Mesenchymal stem cell (in vitro differentiated cells and primary cell): ENCODE measurements around the gene THEM4.
"Not testable (repeated sequence)": the region's sequence is repeated elsewhere in the genome, so short reads cannot be mapped to it uniquely, and the experiment has no call there.

Experiments
- DNase-seq: peaks from one replicate; pipeline ENCODE4 v3.0.0-alpha.2; 2013
- H2AFZ ChIP-seq: one replicate; pipeline ENCODE4 v1.6.1; 2013; ENCODE audit warnings: low read depth, mild to moderate bottlenecking, control low read depth, inconsistent platforms, low read length, moderate library complexity
- H2AK5ac ChIP-seq: 2 replicates; pipeline ENCODE4 v1.6.1; 2013; ENCODE audit warnings: low read length, moderate library complexity, mild to moderate bottlenecking, inconsistent platforms; ENCODE audit not compliant: severe bottlenecking
- H2BK120ac ChIP-seq: one replicate; pipeline ENCODE4 v1.6.1; 2013; ENCODE audit warnings: low read depth, mild to moderate bottlenecking, inconsistent platforms, low read length, moderate library complexity
- H2BK12ac ChIP-seq, 2 experiments: one replicate each; pipeline ENCODE4 v1.6.1; 2013; ENCODE audit warnings: inconsistent platforms in 2 of 2, low read length in 2 of 2, mild to moderate bottlenecking in 2 of 2, moderate library complexity in 2 of 2, control low read depth in 1 of 2
- H2BK15ac ChIP-seq: one replicate; pipeline ENCODE4 v1.6.1; 2013; ENCODE audit warnings: mild to moderate bottlenecking, low read depth, inconsistent platforms; ENCODE audit not compliant: poor library complexity, severe bottlenecking
- H2BK5ac ChIP-seq: 2 replicates; pipeline ENCODE4 v1.6.1; 2013; ENCODE audit warnings: low read depth, mild to moderate bottlenecking, low read length, control low read depth, inconsistent platforms; ENCODE audit not compliant: poor library complexity, severe bottlenecking
- H3K14ac ChIP-seq, 2 experiments: one replicate each; pipeline ENCODE4 v1.6.1; 2013; ENCODE audit warnings: inconsistent platforms in 2 of 2, low read length in 2 of 2, control low read depth in 1 of 2, mild to moderate bottlenecking in 1 of 2, moderate library complexity in 1 of 2
- H3K18ac ChIP-seq, 2 experiments: one replicate each; pipeline ENCODE4 v1.6.1; 2013; ENCODE audit warnings: inconsistent platforms in 2 of 2, low read length in 2 of 2, control low read depth in 1 of 2, low read depth in 1 of 2, mild to moderate bottlenecking in 1 of 2
- H3K23ac ChIP-seq, 2 experiments: one replicate each; pipeline ENCODE4 v1.6.1; 2013; ENCODE audit warnings: inconsistent platforms in 2 of 2, low read length in 2 of 2, mild to moderate bottlenecking in 2 of 2, moderate library complexity in 2 of 2, control low read depth in 1 of 2
- H3K27ac ChIP-seq: 2 replicates; pipeline ENCODE4 v1.5.1; 2013; ENCODE audit warnings: mild to moderate bottlenecking, moderate library complexity, low read length, control low read depth, inconsistent platforms; ENCODE audit not compliant: poor library complexity, severe bottlenecking
- H3K27me3 ChIP-seq, 2 experiments: 2 replicates each; pipeline versions ENCODE4 v1.6.1 to v1.7.0; 2013; ENCODE audit warnings: low read length in 2 of 2, mild to moderate bottlenecking in 2 of 2, moderate library complexity in 2 of 2, control low read depth in 1 of 2, inconsistent platforms in 1 of 2; ENCODE audit not compliant: control insufficient read depth in 1 of 2, insufficient read depth in 1 of 2
- H3K36me3 ChIP-seq, 2 experiments: 2 replicates each; pipeline versions ENCODE4 v1.6.1 to v1.7.0; 2013; ENCODE audit warnings: low read length in 2 of 2, control low read depth in 1 of 2, inconsistent platforms in 1 of 2, low read depth in 1 of 2, mild to moderate bottlenecking in 1 of 2; ENCODE audit not compliant: insufficient read depth in 2 of 2, control insufficient read depth in 1 of 2
- H3K4ac ChIP-seq, 2 experiments: one replicate each; pipeline ENCODE4 v1.6.1; 2013; ENCODE audit warnings: inconsistent platforms in 2 of 2, low read length in 2 of 2, mild to moderate bottlenecking in 2 of 2, moderate library complexity in 2 of 2, control low read depth in 1 of 2, low read depth in 1 of 2
- H3K4me1 ChIP-seq: 2 replicates; pipeline ENCODE4 v1.6.1; 2013; ENCODE audit warnings: low read depth, low read length, control low read depth; ENCODE audit not compliant: control insufficient read depth, insufficient read depth
- H3K4me2 ChIP-seq: 2 replicates; pipeline ENCODE4 v1.6.1; 2013; ENCODE audit warnings: low read length, mild to moderate bottlenecking, inconsistent platforms; ENCODE audit not compliant: poor library complexity, severe bottlenecking
- H3K4me3 ChIP-seq, 2 experiments: 2 replicates each; pipeline versions ENCODE4 v1.5.1 to v1.7.0; 2013; ENCODE audit warnings: low read length in 2 of 2, mild to moderate bottlenecking in 2 of 2, control low read depth in 1 of 2, low read depth in 1 of 2; ENCODE audit not compliant: insufficient read depth in 1 of 2
- H3K79me1 ChIP-seq: replicated peaks from 2 replicates; pipeline ENCODE4 v1.6.1; 2013; ENCODE audit warnings: mild to moderate bottlenecking, control low read depth, low read length, inconsistent platforms; ENCODE audit not compliant: poor library complexity, severe bottlenecking
- H3K9ac ChIP-seq: 2 replicates; pipeline ENCODE4 v1.7.0; 2013; ENCODE audit warnings: mild to moderate bottlenecking, low read length, moderate library complexity
- H3K9me3 ChIP-seq: 2 replicates; pipeline ENCODE4 v1.7.0; 2013; ENCODE audit warnings: mild to moderate bottlenecking, low read length; ENCODE audit not compliant: control insufficient read depth
- H4K8ac ChIP-seq: one replicate; pipeline ENCODE4 v1.6.1; 2013; ENCODE audit warnings: inconsistent platforms, mild to moderate bottlenecking, low read length, moderate library complexity
- H4K91ac ChIP-seq: one replicate; pipeline ENCODE4 v1.6.1; 2013; ENCODE audit warnings: mild to moderate bottlenecking, low read length, inconsistent platforms
- WGBS: methylation state at CpG from one replicate; pipeline ENCODE4 v1.1.7; 2013; ENCODE audit warnings: mixed read lengths; 5-methylcytosine and 5-hydroxymethylcytosine counted together

THEM4 gene

GRCh38 chr1:151907363-151908139 is 1.8 kb downstream of the THEM4 start:
- Histone ChIP-seq H3K79me1 (peaks cover 15% of the 10 kb centered on the region), H4K91ac (no peak overlapping the region), H3K18ac (no peak overlapping the region), H3K4me3 (peak overlapping the region in 1 of 2 experiments; percentile 92), H3K4me1 (peaks cover 9% of the 10 kb centered on the region), H2BK15ac (no peak overlapping the region), H3K27ac (no peak overlapping the region), H2BK5ac (no peak overlapping the region), H3K9me3 (no peaks in the 10 kb centered on the region), H3K14ac (no peak overlapping the region), H4K8ac (no peak overlapping the region), H3K4me2 (no peak overlapping the region), H2AFZ (no peak overlapping the region), H2BK12ac (no peak overlapping the region), H3K23ac (no peak overlapping the region), H3K36me3 (peaks cover 14% of the 10 kb centered on the region in 2 experiments), H3K27me3 (no peaks in the 10 kb centered on the region), H3K4ac (no peak overlapping the region), H2AK5ac (no peak overlapping the region), H2BK120ac (no peak overlapping the region), H3K9ac (peak overlapping the region; percentile 99)
- no peak for DNase-seq
- 89% methylated on average over 7 of the region's 9 CpGs for WGBS

DNA sequence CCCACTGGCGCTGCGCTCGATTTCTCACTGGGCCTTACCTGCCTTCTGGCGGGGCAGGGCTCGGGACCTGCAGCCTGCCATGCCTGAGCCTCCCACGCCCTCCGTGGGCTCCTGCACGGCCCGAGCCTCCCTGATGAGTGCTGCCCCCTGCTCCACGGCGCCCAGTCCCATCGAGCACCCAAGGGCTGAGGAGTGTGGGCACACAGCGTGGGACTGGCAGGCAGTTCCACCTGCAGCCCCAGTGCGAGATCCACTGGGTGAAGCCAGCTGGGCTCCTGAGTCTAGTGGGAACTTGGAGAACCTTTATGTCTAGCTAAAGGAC is 3.0 kb downstream of the THEM4 start:
- Histone ChIP-seq H3K36me3 (peaks cover 14 to 17% of the 10 kb centered on the region in 2 experiments), H3K79me1 (peaks cover 18% of the 10 kb centered on the region), H4K8ac (peak overlapping the region; percentile 6)
- H3K9me3 ChIP-seq, H2AFZ ChIP-seq, H3K4me1 ChIP-seq, H2BK5ac ChIP-seq, H4K91ac ChIP-seq, H2BK12ac ChIP-seq, H3K4me3 ChIP-seq, H3K18ac ChIP-seq, DNase-seq, H3K27ac ChIP-seq, H3K27me3 ChIP-seq, H3K9ac ChIP-seq, H3K14ac ChIP-seq, H2AK5ac ChIP-seq, H2BK15ac ChIP-seq, H2BK120ac ChIP-seq, H3K23ac ChIP-seq, H3K4ac ChIP-seq, H3K4me2 ChIP-seq: not testable (repeated sequence)
- WGBS: 99% methylated on average over 14 of the region's 14 CpGs

GRCh38 chr1:151905443-151906323 is 3.6 kb downstream of the THEM4 start:
- 76% methylated on average over 20 of the region's 22 CpGs for WGBS
- Histone ChIP-seq H3K9ac (peak overlapping the region; percentile 62), H3K9me3 (peaks cover 12% of the 10 kb centered on the region), H4K8ac (peak overlapping the region; percentile 63), H3K79me1 (peaks cover 20% of the 10 kb centered on the region), H3K27ac (peak overlapping the region; percentile 24), H3K4me3 (peak overlapping the region in 1 of 2 experiments; percentile 19), H3K18ac (peak overlapping the region in 1 of 2 experiments; percentile 64), H3K36me3 (peaks cover 14 to 17% of the 10 kb centered on the region in 2 experiments)
- not testable (repeated sequence) for H2BK5ac ChIP-seq, H3K4me1 ChIP-seq, H3K14ac ChIP-seq, H2BK120ac ChIP-seq, H2AK5ac ChIP-seq, H4K91ac ChIP-seq, H3K23ac ChIP-seq, H3K4ac ChIP-seq, H3K27me3 ChIP-seq, H2BK12ac ChIP-seq, H3K4me2 ChIP-seq, H2AFZ ChIP-seq, H2BK15ac ChIP-seq
- DNase-seq: peak; percentile 30

DNA sequence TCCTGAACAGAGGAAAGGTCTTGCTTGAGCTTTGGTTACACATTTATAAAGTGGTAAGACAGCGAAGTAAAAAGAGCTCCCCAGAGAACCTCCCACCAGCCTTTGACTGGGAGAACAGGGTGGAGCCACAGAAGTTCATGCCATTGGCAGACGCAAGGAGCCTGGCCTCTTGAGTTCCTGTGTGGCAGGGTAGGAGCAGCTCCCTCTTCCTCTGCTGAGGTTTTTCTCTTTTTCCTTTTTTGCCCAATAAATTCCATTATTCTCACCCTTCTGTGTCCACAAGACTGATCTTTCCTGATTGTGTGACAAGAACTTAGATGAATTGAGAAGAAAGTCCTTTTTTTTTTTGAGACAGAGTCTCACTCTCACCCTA is 4.3 kb downstream of the THEM4 start:
- 80% methylated on average over 2 of the region's 2 CpGs for WGBS
- no peak overlapping the region for H3K18ac ChIP-seq
- peaks cover 14 to 17% of the 10 kb centered on the region in 2 experiments for H3K36me3 ChIP-seq
- no peak overlapping the region for H2BK12ac ChIP-seq
- no peak overlapping the region for H2BK120ac ChIP-seq
- H3K4me2 ChIP-seq: no peak overlapping the region
- H3K14ac ChIP-seq: no peak overlapping the region
- peaks cover 20% of the 10 kb centered on the region for H3K79me1 ChIP-seq
- no peak overlapping the region for H4K8ac ChIP-seq
- H3K9me3 ChIP-seq: peaks cover 16% of the 10 kb centered on the region
- peaks cover 9% of the 10 kb centered on the region for H3K4me1 ChIP-seq
- H3K27ac ChIP-seq: peak overlapping the region; percentile 24
- no peak overlapping the region for H3K23ac ChIP-seq
- H3K4me3 ChIP-seq: peak overlapping the region in 1 of 2 experiments; percentile 19
- no peak overlapping the region for H3K4ac ChIP-seq
- no peaks in the 10 kb centered on the region for H3K27me3 ChIP-seq
- H2AK5ac ChIP-seq: no peak overlapping the region
- no peak overlapping the region for H2BK5ac ChIP-seq
- no peak overlapping the region for H4K91ac ChIP-seq
- peak overlapping the region; percentile 62 for H3K9ac ChIP-seq
- no peak overlapping the region for H2BK15ac ChIP-seq
- DNase-seq: no peak
- no peak overlapping the region for H2AFZ ChIP-seq
